ENCODE measurements around the gene IMPDH2.

The IMPDH2 gene

DNA sequence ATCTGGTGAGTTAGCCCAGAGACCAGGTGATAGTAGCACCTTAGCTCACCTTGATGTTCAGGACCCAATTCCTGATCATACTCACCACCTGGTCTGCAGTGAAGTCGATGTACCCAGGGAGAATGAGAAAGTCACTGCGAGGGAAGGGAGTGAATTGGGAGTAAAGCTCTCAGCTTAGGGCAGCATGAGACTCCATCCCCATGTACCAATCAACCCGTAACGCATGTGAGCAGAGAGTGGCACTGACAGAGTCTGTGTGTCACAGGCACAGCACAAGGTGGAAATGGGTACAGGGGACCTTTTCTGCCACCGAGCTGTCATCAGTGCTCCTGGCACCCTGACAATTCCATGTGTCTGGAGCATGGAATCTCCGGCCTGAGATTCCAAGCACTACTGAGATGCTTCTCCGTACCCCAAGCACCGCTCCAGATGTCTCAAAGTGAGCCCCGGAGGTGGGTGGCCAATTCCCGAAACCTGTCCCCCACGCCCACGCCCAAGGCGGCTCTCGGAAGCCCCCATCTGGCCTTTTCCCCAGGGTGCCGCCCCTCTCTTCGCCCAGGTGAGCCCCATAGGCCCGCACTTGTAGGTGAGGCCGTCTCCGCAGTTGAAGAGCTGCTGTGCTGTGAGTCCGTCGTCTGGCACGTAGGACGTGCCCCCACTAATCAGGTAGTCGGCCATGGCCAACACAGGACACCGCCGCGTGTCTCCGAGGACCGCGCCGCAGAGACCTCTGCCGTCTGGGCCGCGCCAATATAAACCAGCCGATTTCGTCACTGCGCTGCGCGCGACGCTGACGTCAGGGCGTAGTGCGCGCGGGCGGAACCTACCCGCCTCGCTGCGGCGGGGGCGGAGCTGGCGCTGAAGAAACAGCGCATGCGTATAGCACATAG, at the start of gene IMPDH2:
Gene IMPDH2 (minus strand): TSS at position 726 of the 890 bp plus-strand sequence. CDS start 48 bp downstream, at position 678.
- DNase-seq = peak; percentile 98

DNA sequence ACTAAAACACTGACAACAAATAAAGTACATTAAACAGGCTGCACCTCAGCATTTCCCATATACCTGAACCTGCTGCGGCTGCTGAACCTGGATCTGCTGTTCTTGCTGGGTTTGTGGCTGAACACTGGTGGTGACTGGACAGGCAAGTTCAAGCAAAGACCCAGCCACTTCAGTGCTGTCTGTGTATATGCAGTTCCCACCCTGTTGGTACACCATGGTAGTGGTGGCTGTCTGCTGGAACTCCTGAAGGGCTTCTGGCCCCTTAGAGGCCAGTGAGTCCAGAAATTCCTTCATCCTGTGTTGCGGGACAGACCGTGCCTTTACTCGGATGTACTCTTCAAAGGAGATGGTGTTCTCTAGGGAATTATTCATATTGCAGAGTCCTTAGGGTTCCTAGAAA, 47.4 kb upstream of the IMPDH2 start:
- DNase-seq = no peak

GRCh38 chr3:49076116-49076515, 46.9 kb upstream of the IMPDH2 start:
- no peak for DNase-seq

- no peak for DNase-seq
Observed at GRCh38 chr3:49058011-49058410, 28.8 kb upstream of the IMPDH2 start.

GRCh38 chr3:49057268-49057667, 28.1 kb upstream of the IMPDH2 start:
- no peak for DNase-seq

DNA sequence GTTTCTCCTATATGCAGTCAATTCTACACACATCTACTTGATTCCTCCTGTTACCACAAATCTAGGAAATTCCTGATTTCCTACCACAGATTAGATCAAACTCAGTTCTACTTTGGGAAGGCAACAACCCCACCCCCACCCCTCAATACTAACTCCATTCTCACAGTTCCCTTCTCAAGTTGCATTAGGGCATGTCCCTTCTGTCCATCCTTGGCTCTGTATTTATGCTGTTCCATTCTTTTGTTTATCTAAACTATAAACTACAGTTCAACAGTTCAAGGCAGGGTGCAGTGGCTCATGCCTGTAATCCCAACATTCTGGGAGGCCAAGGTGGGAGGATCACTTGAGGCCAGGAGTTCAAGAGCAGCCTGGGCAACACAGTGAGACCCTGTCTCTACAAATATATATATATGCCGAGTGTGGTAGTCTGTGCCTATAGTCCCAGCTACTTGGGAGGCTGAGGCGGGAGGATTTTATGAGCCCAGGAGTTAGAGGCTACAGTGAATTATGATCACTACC, 25.2 kb upstream of the IMPDH2 start:
- DNase-seq = no peak

DNA sequence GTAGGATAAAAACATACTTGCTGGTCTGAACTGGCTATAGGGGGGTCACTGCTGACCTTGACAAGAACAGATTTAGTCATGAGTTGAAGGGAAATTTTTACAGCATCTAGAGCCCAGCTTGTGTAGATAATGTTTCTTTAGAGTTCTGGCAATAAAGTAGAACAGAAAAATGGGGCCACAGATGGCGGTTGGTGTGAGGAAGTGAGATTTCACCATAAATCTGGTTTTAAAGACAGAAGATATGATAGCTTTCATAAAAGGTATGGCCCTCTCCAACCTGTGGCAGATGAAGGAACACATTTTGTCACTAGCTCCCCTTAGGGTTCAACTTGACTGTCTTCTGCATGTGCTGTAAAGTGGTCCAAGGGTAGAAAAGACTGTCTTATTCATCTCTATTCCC, 24.3 kb upstream of the IMPDH2 start:
- DNase-seq = no peak

GRCh38 chr3:49035281-49035680, 6.1 kb upstream of the IMPDH2 start:
- no peak for DNase-seq

GRCh38 chr3:49034650-49035049, 5.5 kb upstream of the IMPDH2 start:
- no peak for DNase-seq

- DNase-seq = no peak
Observed at GRCh38 chr3:49032646-49033304, 3.6 kb upstream of the IMPDH2 start.

DNA sequence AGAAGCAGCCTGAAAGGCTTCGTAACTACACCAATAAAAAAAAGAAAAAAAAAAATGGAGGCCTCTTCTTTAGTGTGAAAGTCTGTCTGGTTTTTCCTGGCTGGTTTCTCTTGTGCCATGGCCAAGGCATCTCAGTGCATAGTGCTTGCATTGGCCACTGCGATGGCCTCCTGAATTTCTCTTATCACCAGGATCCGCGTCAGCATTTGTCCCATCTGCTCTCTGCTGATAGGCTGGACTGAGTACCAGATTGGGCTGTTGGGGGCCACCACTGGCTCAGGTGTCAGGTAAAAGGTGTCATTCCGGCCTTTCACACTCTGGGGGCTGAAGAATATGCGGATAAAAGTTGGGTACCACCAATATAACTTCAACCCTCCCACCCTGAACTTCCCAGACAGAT, 1.1 kb upstream of the IMPDH2 start:
- DNase-seq = no peak

GRCh38 chr3:49029563-49029884, 326 bp upstream of the IMPDH2 start:
- DNase-seq = no peak

- peak; percentile 5 for DNase-seq
Observed at GRCh38 chr3:49028298-49028672, 913 bp downstream of the IMPDH2 start.

DNA sequence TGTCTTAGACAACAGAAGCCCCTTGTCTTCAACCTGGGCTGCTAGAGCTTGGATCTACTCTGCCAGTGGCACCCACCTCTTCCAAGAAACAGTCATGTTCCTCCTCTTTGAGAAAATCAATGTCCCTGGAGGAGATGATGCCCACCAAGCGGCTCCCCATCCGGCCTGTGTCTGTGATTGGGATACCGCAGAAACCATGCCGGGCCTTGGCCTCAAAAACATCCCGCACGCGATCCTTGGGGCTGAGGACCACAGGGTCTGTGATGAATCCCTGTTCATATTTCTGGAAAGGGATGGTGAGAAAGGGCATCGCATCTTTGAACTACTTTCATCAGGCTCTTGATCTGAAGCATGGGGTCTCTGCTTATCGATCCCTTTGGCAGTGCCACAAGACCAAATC, 1.6 kb downstream of the IMPDH2 start:
- DNase-seq = no peak

DNA sequence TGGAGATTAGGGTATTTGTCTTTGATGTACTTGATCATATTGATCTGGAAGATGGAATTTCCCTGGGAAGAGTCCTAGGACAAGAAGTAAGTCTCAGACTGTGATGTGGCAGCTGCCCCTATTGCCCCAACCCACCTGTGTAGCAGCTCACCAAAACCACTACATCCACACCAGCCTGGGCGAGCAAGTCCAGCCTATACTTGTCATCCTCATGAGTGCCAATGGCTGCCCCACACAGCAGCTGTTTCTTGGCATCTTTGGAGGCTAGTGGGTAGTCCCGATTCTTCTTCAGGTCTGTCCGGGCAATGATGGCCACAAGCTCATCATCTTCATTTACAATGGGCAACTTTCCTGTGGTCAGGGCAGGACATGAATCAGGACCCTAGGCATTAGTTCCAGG, 2.7 kb downstream of the IMPDH2 start:
- DNase-seq = no peak

- DNase-seq = no peak
Observed at GRCh38 chr3:49025793-49026520, 3.2 kb downstream of the IMPDH2 start.

GRCh38 chr3:49025005-49025792, 4.0 kb downstream of the IMPDH2 start:
- DNase-seq = no peak

- DNase-seq = no peak
Observed at GRCh38 chr3:49024449-49024848, 4.7 kb downstream of the IMPDH2 start.

DNA sequence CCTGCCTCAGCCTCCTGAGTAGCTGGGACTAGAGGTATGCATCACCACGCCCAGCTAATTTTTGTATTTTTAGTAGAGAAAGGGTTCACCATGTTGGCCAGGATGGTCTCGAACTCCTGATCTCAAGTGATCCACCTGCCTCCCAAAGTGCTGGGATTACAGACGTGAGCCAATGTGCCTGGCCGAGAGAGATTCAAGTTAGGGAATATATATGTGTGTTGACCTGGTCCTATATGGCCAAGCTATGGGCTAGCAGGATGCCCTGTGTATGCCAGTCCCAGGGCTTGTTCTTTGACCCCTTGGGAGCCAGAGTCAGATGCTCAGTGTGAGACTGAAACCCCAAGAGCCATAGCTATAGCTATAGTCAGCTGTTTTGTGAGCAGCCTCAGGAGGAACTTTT, 5.4 kb downstream of the IMPDH2 start:
- DNase-seq = no peak

GRCh38 chr3:49022688-49023171, 6.5 kb downstream of the IMPDH2 start:
- DNase-seq = peak; percentile 24

GRCh38 chr3:49021813-49022687, 7.1 kb downstream of the IMPDH2 start, which contains the start of gene NDUFAF3:
NDUFAF3 (plus strand) TSS chr3:49022121; CDS start chr3:49022145, 24 bp downstream.
- DNase-seq = peak; percentile 98
